PC-3 (cell line): ENCODE data around the gene UBAC2. TPM values are rescaled to one million over a fixed set of nuclear protein-coding genes. Genes with fewer than 3 reads are reported as not detected.

Source experiments
- ATAC-seq: fragments of 200-7000 bp; cut with Tn5 transposase; 2 replicates; pipeline ENCODE4 v1.9.1; 2020; ENCODE audit warnings: mild to moderate bottlenecking, moderate library complexity
- BruUV-seq: library from RNA; stranded (reverse); fragments of 400-500 nt; replicated peaks from 2 replicates; lab custom pipeline; 2021; lab: Mats Ljungman, UMichigan
- CTCF ChIA-PET: fragments of 300-600 bp; sonication (Branson Sonifier 250); formaldehyde crosslinking; loops from one replicate; lab custom pipeline; 2022; ENCODE audit warnings: antibody characterized with exemption; lab: Charles Lee
- POLR2A ChIA-PET: fragments of 300-600 bp; sonication (Branson Sonifier 250); formaldehyde crosslinking; loops from one replicate; lab custom pipeline; 2022; ENCODE audit warnings: antibody characterized with exemption; ENCODE audit not compliant: unreplicated experiment; lab: Charles Lee
- DNase-seq: peaks from one replicate; pipeline ENCODE4 v3.0.0-alpha.2; 2015
- H2AFZ ChIP-seq: fragments of 300-600 bp; sonication (generic); 2 replicates; pipeline ENCODE4 v1.6.0; 2016; ENCODE audit warnings: antibody characterized with exemption, low read length
- H3F3A ChIP-seq: fragments of 300-600 bp; sonication (generic); one replicate; pipeline ENCODE4 v1.6.0; 2017; ENCODE audit warnings: antibody characterized with exemption, low read length, control low read depth, mild to moderate bottlenecking; ENCODE audit not compliant: unreplicated experiment
- H3K27ac ChIP-seq: fragments of 300-600 bp; sonication (generic); 2 replicates; pipeline ENCODE4 v1.5.1; 2016; ENCODE audit warnings: mild to moderate bottlenecking, low read length
- H3K27me3 ChIP-seq: fragments of 300-600 bp; sonication (generic); 2 replicates; pipeline ENCODE4 v1.6.1; 2016; ENCODE audit warnings: low read length, mixed read lengths
- H3K36me3 ChIP-seq: fragments of 300-600 bp; sonication (generic); 2 replicates; pipeline ENCODE4 v1.6.1; 2016; ENCODE audit warnings: low read depth, mixed run types, low read length, mixed read lengths
- H3K4me1 ChIP-seq: fragments of 300-600 bp; sonication (generic); 2 replicates; pipeline ENCODE4 v1.5.1; 2016; ENCODE audit warnings: low read length; ENCODE audit not compliant: insufficient read depth
- H3K4me2 ChIP-seq: fragments of 300-600 bp; sonication (generic); 2 replicates; pipeline ENCODE4 v1.6.0; 2016; ENCODE audit warnings: low read length
- H3K4me3 ChIP-seq: fragments of 300-600 bp; sonication (generic); 2 replicates; pipeline ENCODE4 v1.5.1; 2016; ENCODE audit warnings: mild to moderate bottlenecking, low read length, mixed read lengths
- H3K79me2 ChIP-seq: fragments of 300-600 bp; sonication (generic); 2 replicates; pipeline ENCODE4 v1.6.1; 2017; ENCODE audit warnings: low read length, mixed read lengths
- H3K9ac ChIP-seq: fragments of 300-600 bp; sonication (generic); 2 replicates; pipeline ENCODE4 v1.6.0; 2016; ENCODE audit warnings: mild to moderate bottlenecking, low read length
- H3K9me2 ChIP-seq: fragments of 300-600 bp; sonication (generic); replicated peaks from 2 replicates; pipeline ENCODE4 v1.6.1; 2016; ENCODE audit warnings: mixed run types, low read length, mixed read lengths
- H3K9me3 ChIP-seq: fragments of 300-600 bp; sonication (generic); 2 replicates; pipeline ENCODE4 v1.6.1; 2016; ENCODE audit warnings: low read length, mixed read lengths
- H4K20me1 ChIP-seq: fragments of 300-600 bp; sonication (generic); 2 replicates; pipeline ENCODE4 v1.6.1; 2016; ENCODE audit warnings: low read length, mixed read lengths
- EZH2 ChIP-seq: fragments of 300-600 bp; sonication (generic); IDR thresholded peaks from one replicate; pipeline ENCODE4 v1.6.1; 2017; ENCODE audit warnings: antibody characterized with exemption, mild to moderate bottlenecking, low read length; ENCODE audit not compliant: unreplicated experiment
- EZH2phosphoT487 ChIP-seq: fragments of 300-600 bp; sonication (generic); IDR thresholded peaks from 2 replicates; pipeline ENCODE4 v1.6.1; 2018; ENCODE audit warnings: mild to moderate bottlenecking, antibody characterized with exemption, low read length, borderline replicate concordance
- intact Hi-C: fragments of 100-400 bp; cut with micrococcal nuclease; formaldehyde crosslinking; loops from 2 replicates; pipeline ENCODE4 v1.9.0; 2023
- total RNA-seq: library from RNA; depleted of rRNA; stranded (reverse); fragments of >200 nt; gene quantifications from 2 replicates; pipeline ENCODE4 v1.2.3, GENCODE V29; 2014
- TF ChIP-seq, protein P1 (sequence below): fragments of 300-600 bp; sonication (generic); conservative IDR thresholded peaks from 2 replicates; pipeline ENCODE4 v1.5.1; 2017; ENCODE audit warnings: antibody characterized with exemption, low read depth, mild to moderate bottlenecking, low read length

UBAC2 gene
- total RNA-seq, 1 experiment from 2014 or later = 34.5 TPM

GRCh38 chr13:99374994-99375737, 174.5 kb downstream of the UBAC2 start:
- H4K20me1 ChIP-seq = no peaks in the 10 kb centered on the region
- DNase-seq (no peak), ATAC-seq (no peak)
- H3K4me3 ChIP-seq = no peak overlapping the region
- no peaks in the 10 kb centered on the region; the same call in 1 of the 2 replicates for H3K36me3 ChIP-seq
- H3K9me3 ChIP-seq = no peaks in the 10 kb centered on the region
- no peak overlapping the region for H2AFZ ChIP-seq
- no peaks in the 10 kb centered on the region for H3F3A ChIP-seq
- H3K9ac ChIP-seq = no peak overlapping the region
- H3K4me1 ChIP-seq = no peaks in the 10 kb centered on the region
- no peaks in the 10 kb centered on the region for H3K27me3 ChIP-seq
- CTCF ChIA-PET = no interaction called here
- POLR2A ChIA-PET = no interaction called here
- H3K79me2 ChIP-seq = no peaks in the 10 kb centered on the region
- no peaks in the 10 kb centered on the region for H3K9me2 ChIP-seq
- H3K4me2 ChIP-seq = no peak overlapping the region
- BruUV-seq = no TSS peak
- intact Hi-C loops = no loop called here
- TF ChIP-seq EZH2 (no peak), EZH2phosphoT487 (no peak)
- TF ChIP-seq, protein P1, sequence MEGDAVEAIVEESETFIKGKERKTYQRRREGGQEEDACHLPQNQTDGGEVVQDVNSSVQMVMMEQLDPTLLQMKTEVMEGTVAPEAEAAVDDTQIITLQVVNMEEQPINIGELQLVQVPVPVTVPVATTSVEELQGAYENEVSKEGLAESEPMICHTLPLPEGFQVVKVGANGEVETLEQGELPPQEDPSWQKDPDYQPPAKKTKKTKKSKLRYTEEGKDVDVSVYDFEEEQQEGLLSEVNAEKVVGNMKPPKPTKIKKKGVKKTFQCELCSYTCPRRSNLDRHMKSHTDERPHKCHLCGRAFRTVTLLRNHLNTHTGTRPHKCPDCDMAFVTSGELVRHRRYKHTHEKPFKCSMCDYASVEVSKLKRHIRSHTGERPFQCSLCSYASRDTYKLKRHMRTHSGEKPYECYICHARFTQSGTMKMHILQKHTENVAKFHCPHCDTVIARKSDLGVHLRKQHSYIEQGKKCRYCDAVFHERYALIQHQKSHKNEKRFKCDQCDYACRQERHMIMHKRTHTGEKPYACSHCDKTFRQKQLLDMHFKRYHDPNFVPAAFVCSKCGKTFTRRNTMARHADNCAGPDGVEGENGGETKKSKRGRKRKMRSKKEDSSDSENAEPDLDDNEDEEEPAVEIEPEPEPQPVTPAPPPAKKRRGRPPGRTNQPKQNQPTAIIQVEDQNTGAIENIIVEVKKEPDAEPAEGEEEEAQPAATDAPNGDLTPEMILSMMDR = no peak
- H3K27ac ChIP-seq = no peak overlapping the region

- no peak for DNase-seq
- no peak overlapping the region for H2AFZ ChIP-seq
- intact Hi-C loops = no loop called here
- no peaks in the 10 kb centered on the region for H3K27me3 ChIP-seq
- no peaks in the 10 kb centered on the region for H4K20me1 ChIP-seq
- TF ChIP-seq EZH2phosphoT487 (no peak), EZH2 (no peak)
- TF ChIP-seq, protein P1 = no peak
- no peak overlapping the region for H3K4me2 ChIP-seq
- no peak overlapping the region for H3K9ac ChIP-seq
- no peak overlapping the region for H3K27ac ChIP-seq
- ChIA-PET POLR2A (no interaction called here), CTCF (no interaction called here)
- no peaks in the 10 kb centered on the region for H3K9me3 ChIP-seq
- H3F3A ChIP-seq = no peaks in the 10 kb centered on the region
- no peaks in the 10 kb centered on the region for H3K9me2 ChIP-seq
- H3K36me3 ChIP-seq = no peaks in the 10 kb centered on the region; the same call in 1 of the 2 replicates
- ATAC-seq = no peak
- no peaks in the 10 kb centered on the region for H3K79me2 ChIP-seq
- H3K4me1 ChIP-seq = no peaks in the 10 kb centered on the region
- no peak overlapping the region for H3K4me3 ChIP-seq
- BruUV-seq = no TSS peak
Measured at GRCh38 chr13:99375738-99376080, 175.1 kb downstream of the UBAC2 start.

- Histone ChIP-seq H3K27ac (no peak overlapping the region), H3K9me3 (no peaks in the 10 kb centered on the region), H3K27me3 (no peaks in the 10 kb centered on the region), H3K79me2 (no peaks in the 10 kb centered on the region), H2AFZ (no peak overlapping the region), H3K4me3 (no peak overlapping the region), H3K36me3 (no peaks in the 10 kb centered on the region), H4K20me1 (no peaks in the 10 kb centered on the region), H3K4me2 (no peak overlapping the region), H3K9ac (no peak overlapping the region), H3K4me1 (no peaks in the 10 kb centered on the region), H3F3A (no peaks in the 10 kb centered on the region), H3K9me2 (no peaks in the 10 kb centered on the region)
- intact Hi-C loops = no loop called here
- CTCF ChIA-PET = no interaction called here
- BruUV-seq = no TSS peak
- TF ChIP-seq EZH2 (no peak), EZH2phosphoT487 (no peak)
- TF ChIP-seq, protein P1 = no peak
- ATAC-seq (no peak), DNase-seq (no peak)
- POLR2A ChIA-PET = no interaction called here
Measured at GRCh38 chr13:99376132-99376531, 175.5 kb downstream of the UBAC2 start.
